GM19372 (cell line): ENCODE data around the gene MCEMP1.

ENCODE experiments used
- ATAC-seq: cut with Tn5 transposase; IDR thresholded peaks from one replicate; pipeline ENCODE4 v1.9.1; 2021; ENCODE audit warnings: mild to moderate bottlenecking, low read depth, moderate library complexity; ENCODE audit not compliant: unreplicated experiment

The MCEMP1 gene

GRCh38 chr19:7676854-7677253 is at the start of gene MCEMP1:
MCEMP1 (plus strand) TSS chr19:7677090; CDS start chr19:7677121, 31 bp downstream.
- ATAC-seq = no peak

- ATAC-seq = no peak
These were observed 49.7 kb upstream of the MCEMP1 start for GRCh38 chr19:7627166-7627565.

- no peak for ATAC-seq
These were observed 48.1 kb upstream of the MCEMP1 start for GRCh38 chr19:7628589-7629311.

DNA sequence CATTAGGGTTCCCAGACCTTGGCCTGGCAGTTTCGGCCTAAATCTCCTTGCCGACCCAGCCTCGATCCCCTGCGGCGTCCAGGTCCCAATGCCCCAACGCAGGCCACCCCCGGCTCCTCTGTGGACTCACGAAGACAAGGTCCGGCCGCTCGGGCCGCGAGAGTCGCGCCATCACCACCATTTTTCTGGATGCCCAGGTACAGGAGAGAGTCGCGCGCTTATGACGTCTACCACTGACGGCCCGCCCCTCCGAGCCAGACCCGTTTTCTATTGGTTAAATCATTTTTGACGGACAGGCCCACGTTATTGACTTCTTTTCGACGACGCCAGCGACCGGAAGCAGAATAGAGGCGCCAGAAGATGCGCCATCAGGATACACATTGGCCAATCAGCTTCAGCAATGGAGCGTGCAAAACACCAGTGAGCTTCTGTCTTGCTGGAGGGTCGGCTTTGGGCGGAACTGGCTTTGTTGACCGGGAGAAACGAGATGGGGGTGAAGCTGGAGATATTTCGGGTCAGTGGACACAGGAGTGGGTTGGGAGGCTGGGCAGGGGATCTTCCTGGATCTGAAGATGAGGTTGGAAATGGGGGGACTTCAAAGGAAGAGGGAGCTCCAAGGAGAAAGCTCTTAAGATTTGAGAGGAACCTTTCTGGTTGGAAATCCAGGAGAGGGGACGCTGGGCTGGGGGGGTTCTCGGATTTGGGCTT is 47.4 kb upstream of the MCEMP1 start, which contains the start of the genes PET100 and XAB2:
Gene PET100, plus strand, starts transcription at position 447 of the 708 bp plus-strand sequence. Its CDS starts 41 bp downstream, at position 488.
Gene XAB2, minus strand, starts transcription at position 199 of the 708 bp plus-strand sequence. Its CDS starts 18 bp downstream, at position 181.
- peak; percentile 95 for ATAC-seq

DNA sequence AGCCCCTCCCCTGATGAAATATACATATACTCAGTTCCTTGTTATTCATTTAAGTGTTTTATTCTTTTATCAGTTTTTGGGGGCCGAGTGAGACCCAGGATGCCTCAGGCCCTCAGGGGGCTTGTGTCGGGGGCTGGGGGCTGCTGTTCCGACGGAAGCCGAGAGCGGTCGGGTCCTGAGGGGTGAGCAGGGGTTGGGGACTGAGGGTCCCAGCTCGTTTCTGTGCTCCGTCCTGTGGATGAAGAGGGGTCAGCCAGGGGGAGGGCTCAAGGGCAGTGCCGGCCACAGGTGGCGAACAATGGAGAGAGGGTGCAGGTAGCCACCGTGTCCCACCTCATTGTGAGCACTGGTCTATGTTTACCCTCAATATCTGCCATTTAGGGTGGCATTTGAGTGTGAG is 45.3 kb upstream of the MCEMP1 start:
- no peak for ATAC-seq

GRCh38 chr19:7632340-7633203 is 44.3 kb upstream of the MCEMP1 start:
- ATAC-seq = no peak

- ATAC-seq = no peak
These were observed 43.2 kb upstream of the MCEMP1 start, which contains the start of gene PCP2 for GRCh38 chr19:7633698-7634097. PCP2 (minus strand) TSS chr19:7633719; CDS start chr19:7633457, 262 bp downstream.

GRCh38 chr19:7635670-7636069 is 41.2 kb upstream of the MCEMP1 start:
- no peak for ATAC-seq

DNA sequence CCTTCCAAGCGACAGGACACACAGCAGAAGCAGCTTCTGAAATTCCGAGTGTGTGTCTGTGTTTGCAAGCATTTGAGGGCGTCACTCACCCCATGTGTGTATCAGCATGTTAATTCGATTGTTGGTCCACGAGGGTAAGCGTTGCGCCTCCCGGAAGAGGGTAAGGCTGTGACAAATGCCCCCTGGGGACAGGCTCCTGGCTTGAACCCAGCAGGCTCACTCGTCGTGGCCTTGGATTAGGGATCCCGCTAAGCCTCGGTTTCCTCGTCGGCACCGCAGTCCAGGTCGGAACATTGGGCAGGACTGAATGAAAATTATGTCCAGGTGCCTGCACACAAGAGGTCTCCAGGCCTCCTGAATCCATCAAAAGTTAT is 40.6 kb upstream of the MCEMP1 start:
- no peak for ATAC-seq

DNA sequence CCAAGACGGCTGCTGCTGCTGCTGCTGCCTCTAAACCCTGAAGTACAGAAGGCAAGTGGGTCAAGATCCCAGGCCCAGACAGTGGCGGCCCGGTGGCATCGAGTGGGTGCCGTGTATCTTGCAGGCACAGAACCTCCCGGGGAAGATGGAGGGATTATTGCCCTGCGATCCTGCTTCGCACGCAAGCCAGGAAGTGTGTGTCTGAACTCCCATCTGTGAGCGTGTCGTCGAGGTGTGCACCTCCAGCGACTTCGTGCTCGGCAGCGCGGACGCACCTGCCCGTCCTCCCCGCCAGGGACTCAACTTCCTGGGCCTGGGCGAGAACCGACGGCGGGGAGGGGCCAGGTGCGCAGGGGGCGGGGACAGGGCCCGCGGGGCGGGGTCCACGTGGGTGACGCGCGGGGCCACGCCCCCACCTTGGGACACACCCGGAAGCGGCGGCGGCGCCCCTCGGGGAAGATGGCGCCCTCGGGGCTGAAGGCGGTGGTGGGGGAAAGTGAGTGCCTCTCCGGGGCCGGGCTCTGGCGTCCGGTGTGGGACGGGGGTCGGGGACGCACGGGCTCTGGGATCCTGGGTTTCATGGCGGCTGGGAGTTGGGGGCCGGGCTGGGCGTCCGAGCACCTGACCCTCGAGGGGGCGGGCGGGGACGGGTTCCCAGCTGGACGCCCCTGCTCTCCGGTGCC is 40.1 kb upstream of the MCEMP1 start, which contains the start of gene STXBP2:
Gene STXBP2, plus strand, starts transcription at position 420 of the 683 bp plus-strand sequence. Its CDS starts 40 bp downstream, at position 460.
- ATAC-seq = peak; percentile 75

- no peak for ATAC-seq
These were observed 39.3 kb upstream of the MCEMP1 start for GRCh38 chr19:7637374-7638256.

DNA sequence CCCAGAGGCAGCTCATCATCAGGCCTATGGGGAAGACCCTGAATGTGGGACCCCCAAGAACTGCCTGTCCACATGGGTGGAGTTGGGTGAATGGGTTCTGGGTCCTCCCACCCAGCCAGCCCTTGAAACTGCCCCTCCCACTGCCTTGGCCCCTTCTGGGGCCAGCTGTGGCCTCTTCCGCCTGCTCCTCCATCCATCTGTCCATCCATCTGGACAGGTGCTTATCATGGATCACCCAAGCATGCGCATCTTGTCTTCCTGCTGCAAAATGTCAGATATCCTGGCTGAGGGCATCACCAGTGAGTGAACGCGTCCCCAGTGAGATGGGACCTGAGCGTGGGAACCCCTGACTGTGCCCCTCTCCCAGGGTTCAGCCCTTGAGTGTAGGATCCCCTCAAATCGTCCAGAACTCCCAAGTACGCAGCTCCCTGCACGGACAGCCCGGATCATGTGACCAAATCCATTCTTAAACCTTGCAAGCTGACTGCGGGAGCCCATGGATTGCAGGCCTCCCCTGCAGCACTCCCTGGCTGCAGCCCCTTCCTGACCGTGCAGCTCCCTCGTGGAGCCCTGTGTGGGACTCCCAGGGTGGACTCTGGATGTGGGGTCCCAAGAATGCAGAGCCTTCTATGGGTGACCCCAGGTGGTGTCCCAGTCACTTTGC is 38.0 kb upstream of the MCEMP1 start:
- ATAC-seq = no peak

DNA sequence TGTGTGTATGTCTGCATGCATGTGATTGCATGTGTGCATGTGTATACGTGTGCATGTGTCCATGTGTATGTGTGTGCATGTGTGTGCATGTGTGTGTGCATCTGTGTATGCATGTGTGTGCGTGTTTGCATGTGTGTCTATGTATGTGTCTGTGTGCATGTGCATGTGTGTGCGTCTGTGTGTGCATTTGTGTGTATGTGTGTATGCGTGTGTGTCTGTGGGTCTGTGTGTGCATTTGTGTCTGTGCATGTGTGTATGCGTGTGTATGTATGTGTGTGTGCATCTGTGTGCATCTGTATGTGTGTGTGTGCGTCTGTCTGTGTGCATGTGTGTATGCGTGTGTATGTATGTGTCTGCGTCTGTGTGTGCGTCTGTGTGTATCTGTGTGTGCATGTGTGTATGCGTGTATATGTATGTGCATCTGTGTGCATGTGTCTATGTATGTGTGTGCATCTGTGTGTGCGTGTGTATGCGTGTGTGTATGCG is 37.0 kb upstream of the MCEMP1 start:
- no peak for ATAC-seq

DNA sequence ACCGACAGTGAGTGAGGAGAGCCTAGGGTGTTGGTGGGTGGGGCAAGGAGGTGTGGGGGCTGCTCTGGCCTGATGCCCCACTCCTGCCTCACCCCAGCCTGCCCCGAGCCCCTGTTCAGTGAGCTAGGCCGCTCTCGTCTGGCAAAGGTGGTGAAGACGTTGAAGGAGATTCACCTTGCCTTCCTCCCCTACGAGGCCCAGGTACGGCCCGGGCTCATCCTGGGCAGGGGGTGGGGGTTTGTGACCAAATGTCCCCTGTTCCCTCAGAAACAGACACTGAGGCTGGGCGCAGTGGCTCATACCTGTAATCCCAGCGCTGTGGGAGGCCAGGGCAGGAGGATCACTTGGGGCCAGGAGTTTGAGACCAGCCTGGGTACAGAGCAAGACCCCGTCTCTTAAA is 36.1 kb upstream of the MCEMP1 start:
- ATAC-seq = no peak

DNA sequence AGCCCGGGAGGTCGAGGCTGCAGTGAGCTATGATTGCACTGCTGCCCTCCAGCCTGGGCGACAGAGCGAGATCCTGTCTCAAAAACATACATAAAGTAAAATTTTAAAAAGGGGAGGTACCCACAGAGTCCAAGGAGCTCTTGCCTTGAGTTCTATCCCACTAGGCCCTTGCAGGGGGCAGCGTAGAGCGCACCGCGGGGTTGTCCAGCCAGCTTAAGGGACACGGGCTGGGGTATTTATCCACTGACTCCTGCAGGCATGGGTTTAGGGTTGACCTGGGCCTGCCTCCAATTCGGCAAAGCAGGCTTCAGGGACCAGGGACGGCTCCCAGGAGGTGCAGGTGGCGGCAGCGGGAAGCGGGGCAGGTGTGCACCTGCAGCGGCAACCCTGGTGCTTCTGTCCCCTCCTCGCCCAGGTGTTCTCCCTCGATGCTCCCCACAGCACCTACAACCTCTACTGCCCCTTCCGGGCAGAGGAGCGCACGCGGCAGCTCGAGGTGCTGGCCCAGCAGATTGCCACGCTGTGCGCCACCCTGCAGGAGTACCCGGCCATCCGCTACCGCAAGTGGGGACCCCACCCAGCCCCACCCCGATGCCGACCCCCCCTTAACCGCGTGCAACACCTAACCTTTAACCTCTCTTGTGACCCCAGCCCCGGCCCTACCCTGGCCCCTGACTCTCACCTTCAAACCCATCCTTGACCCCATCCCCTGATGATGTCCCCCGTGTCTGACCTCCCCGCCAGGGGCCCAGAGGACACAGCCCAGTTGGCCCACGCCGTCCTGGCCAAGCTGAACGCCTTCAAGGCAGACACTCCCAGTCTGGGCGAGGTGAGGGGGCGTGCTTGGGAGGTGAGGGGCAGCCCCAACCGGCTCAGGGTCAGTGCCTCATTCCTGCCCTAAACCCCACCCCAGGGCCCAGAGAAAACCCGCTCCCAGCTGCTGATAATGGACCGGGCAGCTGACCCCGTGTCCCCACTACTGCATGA is 35.3 kb upstream of the MCEMP1 start:
- no peak for ATAC-seq

DNA sequence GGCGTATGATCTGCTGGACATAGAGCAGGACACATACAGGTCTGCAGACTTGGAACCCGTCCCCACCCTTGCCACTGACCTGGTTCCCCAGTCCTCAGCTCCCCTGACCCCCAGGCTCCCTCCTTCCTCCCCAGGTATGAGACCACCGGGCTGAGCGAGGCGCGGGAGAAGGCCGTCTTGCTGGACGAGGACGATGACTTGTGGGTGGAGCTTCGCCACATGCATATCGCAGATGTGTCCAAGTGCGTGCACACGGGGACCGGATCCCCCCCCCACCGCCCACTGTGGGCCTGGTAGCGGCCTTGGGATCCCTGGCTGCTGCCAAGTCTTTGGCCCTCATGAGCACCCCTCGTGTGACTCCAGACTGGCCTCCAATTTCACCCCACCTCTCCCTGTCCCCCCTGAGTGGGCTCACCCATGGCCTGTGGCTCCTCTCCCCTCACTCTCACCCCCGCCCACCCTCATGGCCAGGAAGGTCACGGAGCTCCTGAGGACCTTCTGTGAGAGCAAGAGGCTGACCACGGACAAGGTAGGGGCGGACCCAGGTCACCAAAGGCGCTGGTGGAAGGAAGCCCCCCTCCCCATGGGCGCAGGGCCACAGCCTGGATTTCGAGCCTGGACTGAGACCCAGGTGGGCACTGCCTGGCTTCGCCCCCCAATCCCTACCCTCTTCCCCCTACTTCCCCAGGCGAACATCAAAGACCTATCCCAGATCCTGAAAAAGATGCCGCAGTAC is 34.4 kb upstream of the MCEMP1 start:
- no peak for ATAC-seq

GRCh38 chr19:7643031-7643415 is 33.9 kb upstream of the MCEMP1 start:
- no peak for ATAC-seq
